ENCODE results near the gene IQCC. TPM values are rescaled to one million over a fixed set of nuclear protein-coding genes. Genes with fewer than 3 reads are reported as not detected.

The IQCC gene
- total RNA-seq, 2 experiments from 2014 or later: 4.2 to 4.4 TPM

GRCh38 chr1:32234792-32235191 is 29.3 kb downstream of the IQCC start:
- H3K4me3 Mint-ChIP-seq: no peak overlapping the region
- no peaks in the 10 kb centered on the region for H3K4me1 Mint-ChIP-seq (ENCODE audit: low read depth)
- ATAC-seq (no peak), DNase-seq (no peak)
- H3K27me3 Mint-ChIP-seq: no peaks in the 10 kb centered on the region
- ChIA-PET CTCF (interaction anchor here (0.8 to 1.2 kb wide), 3 partner anchors 15 to 101 kb away, joined by 3 to 4 read pairs (median 3); partner anchors contain the start of gene MARCKSL1), POLR2A (no interaction called here)
- H3K36me3 Mint-ChIP-seq (ENCODE audit: low read depth): peaks cover 6% of the 10 kb centered on the region
- no peak overlapping the region for H3K27ac Mint-ChIP-seq
- H3K9me3 Mint-ChIP-seq: no peaks in the 10 kb centered on the region
- intact Hi-C loops (cut with micrococcal nuclease): no loop called here
- TF ChIP-seq CTCF (IDR thresholded peaks at IDR 0.05): no peak

GRCh38 chr1:32239337-32239736 is 33.9 kb downstream of the IQCC start:
- Mint-ChIP-seq H3K9me3 (no peaks in the 10 kb centered on the region), H3K4me3 (peak overlapping the region; percentile 80), H3K4me1 (ENCODE audit: low read depth) (peaks cover 17% of the 10 kb centered on the region), H3K27me3 (no peaks in the 10 kb centered on the region), H3K27ac (no peak overlapping the region), H3K36me3 (ENCODE audit: low read depth) (peaks cover 2% of the 10 kb centered on the region)
- POLR2A ChIA-PET: interaction anchor here (0.6 to 5.4 kb wide), 11 partner anchors 8 to 305 kb away, joined by 3 to 84 read pairs (median 4); partner anchors contain the start of genes LCK and MARCKSL1
- TF ChIP-seq CTCF (IDR thresholded peaks at IDR 0.05): no peak
- ATAC-seq (no peak), DNase-seq (no peak)
- intact Hi-C loops (cut with micrococcal nuclease): no loop called here
- CTCF ChIA-PET: interaction anchor here (3.3 to 4.3 kb wide), 3 partner anchors 11 to 24 kb away, joined by 14 to 56 read pairs (median 28); partner anchors contain the start of genes FAM167B and LCK

- Mint-ChIP-seq H3K9me3 (no peaks in the 10 kb centered on the region), H3K4me3 (peak overlapping the region; percentile 80), H3K27me3 (no peaks in the 10 kb centered on the region), H3K36me3 (ENCODE audit: low read depth) (peaks cover 2% of the 10 kb centered on the region), H3K27ac (no peak overlapping the region), H3K4me1 (ENCODE audit: low read depth) (peaks cover 17% of the 10 kb centered on the region)
- ChIA-PET POLR2A (interaction anchor here (0.6 to 5.4 kb wide), 14 partner anchors 8 to 305 kb away, joined by 3 to 84 read pairs (median 4); partner anchors contain the start of genes IQCC, LCK and MARCKSL1), CTCF (interaction anchor here (1.1 to 4.3 kb wide), 6 partner anchors 8 to 161 kb away, joined by 5 to 56 read pairs (median 11); partner anchors contain the start of genes FAM167B, LCK and MARCKSL1)
- TF ChIP-seq CTCF (IDR thresholded peaks at IDR 0.05): no peak
- ATAC-seq (no peak), DNase-seq (no peak)
- intact Hi-C loops (cut with micrococcal nuclease): no loop called here
Measured at GRCh38 chr1:32239790-32240139, 34.3 kb downstream of the IQCC start.

GRCh38 chr1:32240140-32240951 is 34.9 kb downstream of the IQCC start:
- Mint-ChIP-seq H3K4me3 (peak overlapping the region; percentile 80), H3K27me3 (no peaks in the 10 kb centered on the region), H3K9me3 (no peaks in the 10 kb centered on the region), H3K27ac (peak overlapping the region; percentile 59), H3K4me1 (ENCODE audit: low read depth) (peaks cover 17% of the 10 kb centered on the region), H3K36me3 (ENCODE audit: low read depth) (peaks cover 2% of the 10 kb centered on the region)
- intact Hi-C loops (cut with micrococcal nuclease): no loop called here
- DNase-seq (peak; percentile 67), ATAC-seq (peak; percentile 65)
- CTCF ChIA-PET: interaction anchor here (0.9 to 4.3 kb wide), 14 partner anchors 9 to 161 kb away, joined by 3 to 56 read pairs (median 6); partner anchors contain the start of genes FAM167B, HDAC1, IQCC and LCK
- POLR2A ChIA-PET: interaction anchor here (0.6 to 5.4 kb wide), 22 partner anchors 9 to 96 kb away, joined by 3 to 84 read pairs (median 4); partner anchors contain the start of genes HDAC1, IQCC, LCK and MARCKSL1
- TF ChIP-seq CTCF (IDR thresholded peaks at IDR 0.05): peak; percentile 33
